HT-29 (cell line): ENCODE data around the gene SHCBP1. TPM values are rescaled to one million over a fixed set of nuclear protein-coding genes. Genes with fewer than 3 reads are reported as not detected.

Experiments
- small RNA-seq: library from RNA; depleted of rRNA; stranded (forward); fragments of <200 nt; gene quantifications from one replicate; pipeline ENCODE3, GENCODE V24; 2014
- total RNA-seq: library from RNA; depleted of rRNA; stranded (reverse); fragments of >200 nt; shearing (Covaris generic); gene quantifications from 2 replicates; pipeline ENCODE4 v1.2.3, GENCODE V29; 2014; rRNA removed

SHCBP1 gene
- total RNA-seq, 1 experiment from 2014 or later: 15.5 TPM

Small RNA genes within 50 kb of the gene (small RNA-seq; reads per million reads assigned to genes)
- gene RNU6-845P: not detected

Other genes with a start within 250 kb of the SHCBP1 start
- 34.8 and 43.8 TPM in 2 replicates for gene VPS35, start 67.8 kb upstream of the SHCBP1 start, total RNA-seq
- gene ORC6, start 68.3 kb upstream of the SHCBP1 start, total RNA-seq: 20.6 and 25.0 TPM in 2 replicates
- 0.21 and 0.53 TPM in 2 replicates for gene MYLK3, start 127.0 kb upstream of the SHCBP1 start, total RNA-seq
- 3.1 and 3.6 TPM in 2 replicates for gene C16orf87, start 209.8 kb upstream of the SHCBP1 start, total RNA-seq